ENCODE results near the gene LRRIQ3. TPM values are rescaled to one million over a fixed set of nuclear protein-coding genes. Genes with fewer than 3 reads are reported as not detected.
A peak's percentile ranks its signal among the peaks of the same experiment; 100 is the strongest.

Gene LRRIQ3
- total RNA-seq, 6 donors from 2014 or later = 0.30 to 0.84 (median 0.31) TPM; not detected in 3

DNA sequence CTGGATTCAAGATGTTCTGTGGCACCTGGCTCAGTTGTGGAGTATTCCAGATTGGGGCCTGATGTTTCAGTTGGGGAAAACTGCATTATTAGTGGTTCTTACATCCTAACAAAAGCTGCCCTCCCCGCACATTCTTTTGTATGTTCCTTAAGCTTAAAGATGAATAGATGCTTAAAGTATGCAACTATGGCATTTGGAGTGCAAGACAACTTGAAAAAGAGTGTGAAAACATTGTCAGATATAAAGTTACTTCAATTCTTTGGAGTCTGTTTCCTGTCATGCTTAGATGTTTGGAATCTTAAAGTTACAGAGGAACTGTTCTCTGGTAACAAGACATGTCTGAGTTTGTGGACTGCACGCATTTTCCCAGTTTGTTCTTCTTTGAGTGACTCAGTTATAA lies 7.3 kb upstream of the LRRIQ3 start:
- Histone ChIP-seq H3K9me3 (no peaks in the 10 kb centered on the region), H3K36me3 (peaks cover 0 to 41% (median 8%) of the 10 kb centered on the region in 4 donors), H3K4me1 (no peaks in the 10 kb centered on the region), H3K27me3 (no peaks in the 10 kb centered on the region), H3K27ac (no peak overlapping the region), H3K4me3 (no peak overlapping the region)
- DNase-seq = no peak
- TF ChIP-seq, protein P1, sequence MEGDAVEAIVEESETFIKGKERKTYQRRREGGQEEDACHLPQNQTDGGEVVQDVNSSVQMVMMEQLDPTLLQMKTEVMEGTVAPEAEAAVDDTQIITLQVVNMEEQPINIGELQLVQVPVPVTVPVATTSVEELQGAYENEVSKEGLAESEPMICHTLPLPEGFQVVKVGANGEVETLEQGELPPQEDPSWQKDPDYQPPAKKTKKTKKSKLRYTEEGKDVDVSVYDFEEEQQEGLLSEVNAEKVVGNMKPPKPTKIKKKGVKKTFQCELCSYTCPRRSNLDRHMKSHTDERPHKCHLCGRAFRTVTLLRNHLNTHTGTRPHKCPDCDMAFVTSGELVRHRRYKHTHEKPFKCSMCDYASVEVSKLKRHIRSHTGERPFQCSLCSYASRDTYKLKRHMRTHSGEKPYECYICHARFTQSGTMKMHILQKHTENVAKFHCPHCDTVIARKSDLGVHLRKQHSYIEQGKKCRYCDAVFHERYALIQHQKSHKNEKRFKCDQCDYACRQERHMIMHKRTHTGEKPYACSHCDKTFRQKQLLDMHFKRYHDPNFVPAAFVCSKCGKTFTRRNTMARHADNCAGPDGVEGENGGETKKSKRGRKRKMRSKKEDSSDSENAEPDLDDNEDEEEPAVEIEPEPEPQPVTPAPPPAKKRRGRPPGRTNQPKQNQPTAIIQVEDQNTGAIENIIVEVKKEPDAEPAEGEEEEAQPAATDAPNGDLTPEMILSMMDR (IDR thresholded peaks at IDR 0.05) = no peak
- TF ChIP-seq EP300 (IDR thresholded peaks at IDR 0.05) = no peak
- TF ChIP-seq POLR2A (IDR thresholded peaks at IDR 0.05) = no peak
- no peak for TF ChIP-seq POLR2AphosphoS5 (IDR thresholded peaks at IDR 0.05)
- ATAC-seq (ENCODE audit: low FRiP score in 2 of 2) = no peak
- 88 to 96% methylated on average over 2 of the region's 2 CpGs for WGBS, 2 donors

- ATAC-seq (ENCODE audit: low FRiP score in 2 of 2) = no peak
- WGBS, 2 donors = 62 to 80% methylated on average over 5 of the region's 5 CpGs
These were observed 1.5 kb upstream of the LRRIQ3 start for GRCh38 chr1:74199504-74199903.

GRCh38 chr1:74197255-74197654 lies 721 bp downstream of the LRRIQ3 start:
- Histone ChIP-seq H3K4me1 (peaks cover 0 to 16% (median 8%) of the 10 kb centered on the region in 4 donors), H3K36me3 (peaks cover 0 to 11% (median 2%) of the 10 kb centered on the region in 4 donors), H3K27me3 (no peaks in the 10 kb centered on the region), H3K27ac (peak overlapping the region in 3 of 4 donors; percentile 82 to 89 (median 87)), H3K9me3 (no peaks in the 10 kb centered on the region), H3K4me3 (peak overlapping the region in 3 of 4 donors; percentile 54 to 67 (median 60))
- no peak for DNase-seq
- 79 to 88% methylated on average over 5 of the region's 5 CpGs for WGBS, 2 donors
- no peak for ATAC-seq (ENCODE audit: low FRiP score in 2 of 2)
- TF ChIP-seq POLR2A (IDR thresholded peaks at IDR 0.05) (no peak), EP300 (IDR thresholded peaks at IDR 0.05) (no peak), POLR2AphosphoS5 (IDR thresholded peaks at IDR 0.05) (no peak)
- TF ChIP-seq, protein P1 (IDR thresholded peaks at IDR 0.05) = no peak

More at GRCh38 chr1:74199504-74199903, 1.5 kb upstream of the LRRIQ3 start:
- H3K9me3 ChIP-seq = no peaks in the 10 kb centered on the region
- peaks cover 0 to 16% (median 8%) of the 10 kb centered on the region in 4 donors for H3K4me1 ChIP-seq
- H3K4me3 ChIP-seq = peak overlapping the region in 2 of 4 donors; percentile 60 to 67
- no peaks in the 10 kb centered on the region for H3K27me3 ChIP-seq
- H3K27ac ChIP-seq = no peak overlapping the region
- no peak for TF ChIP-seq POLR2AphosphoS5 (IDR thresholded peaks at IDR 0.05)
- TF ChIP-seq EP300 (IDR thresholded peaks at IDR 0.05) = no peak
- H3K36me3 ChIP-seq = peaks cover 0 to 17% (median 3%) of the 10 kb centered on the region in 4 donors
- no peak for DNase-seq

DNA sequence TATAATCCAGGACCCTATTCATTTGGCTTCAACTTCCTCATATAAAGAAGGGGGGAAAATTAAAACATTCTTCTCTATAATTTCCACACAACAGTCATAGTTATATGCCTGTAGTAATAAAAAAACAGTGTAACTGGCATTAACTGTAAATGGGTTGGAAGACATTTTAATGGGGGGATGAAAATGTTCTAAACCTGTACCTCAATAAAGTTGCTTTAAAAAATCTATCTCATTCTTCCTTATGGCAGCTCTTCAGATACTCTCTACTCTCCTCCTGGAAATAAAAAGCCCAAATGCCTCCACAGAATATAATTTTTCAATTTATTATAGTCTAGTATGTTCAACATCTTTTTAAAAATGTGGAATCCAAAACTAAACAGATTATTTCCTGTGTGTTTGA lies 2.6 kb downstream of the LRRIQ3 start:
- Histone ChIP-seq H3K4me1 (peaks cover 0 to 16% (median 8%) of the 10 kb centered on the region in 4 donors), H3K4me3 (no peak overlapping the region), H3K27me3 (no peaks in the 10 kb centered on the region), H3K36me3 (no peaks in the 10 kb centered on the region), H3K9me3 (no peaks in the 10 kb centered on the region), H3K27ac (no peak overlapping the region)
- ATAC-seq (ENCODE audit: low FRiP score in 2 of 2) (no peak), DNase-seq (no peak)
- TF ChIP-seq POLR2A (IDR thresholded peaks at IDR 0.05) (no peak), POLR2AphosphoS5 (IDR thresholded peaks at IDR 0.05) (no peak), EP300 (IDR thresholded peaks at IDR 0.05) (no peak)
- TF ChIP-seq, protein P1 (IDR thresholded peaks at IDR 0.05) = no peak

GRCh38 chr1:74193908-74194307 lies 4.1 kb downstream of the LRRIQ3 start:
- ATAC-seq (ENCODE audit: low FRiP score in 2 of 2) (no peak), DNase-seq (no peak)
- H3K36me3 ChIP-seq = no peaks in the 10 kb centered on the region
- no peaks in the 10 kb centered on the region for H3K27me3 ChIP-seq
- H3K9me3 ChIP-seq = no peaks in the 10 kb centered on the region
- no peak overlapping the region for H3K27ac ChIP-seq
- TF ChIP-seq POLR2AphosphoS5 (IDR thresholded peaks at IDR 0.05) = no peak
- no peak for TF ChIP-seq POLR2A (IDR thresholded peaks at IDR 0.05)
- TF ChIP-seq, protein P1 (IDR thresholded peaks at IDR 0.05) = no peak
- no peak for TF ChIP-seq EP300 (IDR thresholded peaks at IDR 0.05)
- H3K4me3 ChIP-seq = no peak overlapping the region
- peaks cover 0 to 10% (median 5%) of the 10 kb centered on the region in 4 donors for H3K4me1 ChIP-seq
- 65 to 80% methylated on average over 2 of the region's 2 CpGs for WGBS, 2 donors

Measured in upper lobe of left lung (tissue), 6 donors.